AG09319 (cell line): Measurements from ENCODE around the gene FHIT.

Source experiments
- DNase-seq: peaks from one replicate; pipeline ENCODE4 v3.0.0-alpha.2; 2010; ENCODE audit warnings: low read depth; ENCODE audit errors: extremely low read depth
- CTCF ChIP-seq: IDR thresholded peaks from 2 replicates; pipeline ENCODE4 v1.5.1; 2011; ENCODE audit warnings: low read depth, mild to moderate bottlenecking, inconsistent platforms, low read length, moderate library complexity

FHIT gene

GRCh38 chr3:61233746-61234145, 17.5 kb downstream of the FHIT start:
- no peak for TF ChIP-seq CTCF
- no peak for DNase-seq

GRCh38 chr3:61231693-61232092, 19.6 kb downstream of the FHIT start:
- no peak for DNase-seq
- TF ChIP-seq CTCF: no peak

- no peak for DNase-seq
- no peak for TF ChIP-seq CTCF
Observed at GRCh38 chr3:61227799-61228198, 23.5 kb downstream of the FHIT start.

- TF ChIP-seq CTCF: no peak
- DNase-seq: no peak
Observed at GRCh38 chr3:61226166-61226686, 25.0 kb downstream of the FHIT start.

GRCh38 chr3:61224823-61225222, 26.4 kb downstream of the FHIT start:
- no peak for TF ChIP-seq CTCF
- no peak for DNase-seq

GRCh38 chr3:61223451-61223850, 27.8 kb downstream of the FHIT start:
- DNase-seq: no peak
- TF ChIP-seq CTCF: no peak

- TF ChIP-seq CTCF: no peak
- DNase-seq: no peak
Observed at GRCh38 chr3:61222467-61222866, 28.8 kb downstream of the FHIT start.
